Activated CD8-positive, alpha-beta memory T cell treated with anti-CD3 and anti-CD28 coated beads, Interleukin-2, amount 50 U/mL, for 1 hour (primary cell): ENCODE results near the gene LRFN2.

Experiments
- DNase-seq: peaks from one replicate; pipeline ENCODE4 v3.0.0-alpha.2; 2020; ENCODE audit errors: extremely low read depth

The LRFN2 gene

GRCh38 chr6:40378725-40379074, 208.5 kb downstream of the LRFN2 start:
- DNase-seq = no peak

GRCh38 chr6:40378071-40378724, 209.0 kb downstream of the LRFN2 start:
- no peak for DNase-seq

- no peak for DNase-seq
These were observed 209.9 kb downstream of the LRFN2 start for GRCh38 chr6:40377173-40377806.

DNA sequence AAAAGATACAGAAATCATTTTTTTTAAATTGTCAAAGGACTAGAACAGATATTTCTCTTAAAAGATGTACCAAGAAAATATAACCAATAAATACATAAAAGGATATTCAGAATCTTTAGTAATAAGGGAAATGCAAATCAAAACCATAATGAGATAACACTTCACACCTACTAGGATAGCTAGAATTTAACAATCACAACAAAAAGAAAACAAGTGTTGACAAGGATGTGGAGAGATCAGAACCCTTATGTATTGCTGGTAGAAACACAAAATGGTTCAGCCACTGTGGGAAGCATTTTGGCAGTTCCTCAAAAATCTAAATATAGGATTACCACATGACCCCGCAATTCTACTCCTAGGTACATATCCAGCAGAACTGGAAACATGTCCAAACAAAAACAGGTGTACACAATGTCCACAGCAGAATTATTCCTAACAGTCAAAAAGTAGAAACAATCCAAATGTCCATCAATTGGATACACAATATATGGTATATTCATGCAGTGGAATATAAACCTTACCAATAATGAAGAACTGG, 211.0 kb downstream of the LRFN2 start:
- DNase-seq = no peak

DNA sequence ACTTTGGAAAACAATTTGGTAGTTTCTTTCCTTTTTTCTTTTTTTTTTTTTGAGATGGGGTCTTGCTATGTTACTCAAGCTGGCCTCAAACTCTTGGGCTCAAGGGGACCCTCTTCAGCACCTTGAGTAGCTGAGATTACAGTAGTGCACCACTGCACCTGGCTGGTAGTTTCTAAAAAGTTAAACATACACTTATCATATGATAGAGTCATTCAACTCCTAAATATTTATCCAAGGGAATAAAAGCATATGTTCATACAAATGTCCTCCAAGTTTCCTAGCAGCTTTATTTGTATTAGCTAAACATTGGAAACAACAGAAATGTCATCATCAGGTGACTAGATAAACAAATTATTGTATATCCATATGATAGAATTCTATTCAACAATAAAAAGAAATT, 213.9 kb downstream of the LRFN2 start:
- DNase-seq = no peak

DNA sequence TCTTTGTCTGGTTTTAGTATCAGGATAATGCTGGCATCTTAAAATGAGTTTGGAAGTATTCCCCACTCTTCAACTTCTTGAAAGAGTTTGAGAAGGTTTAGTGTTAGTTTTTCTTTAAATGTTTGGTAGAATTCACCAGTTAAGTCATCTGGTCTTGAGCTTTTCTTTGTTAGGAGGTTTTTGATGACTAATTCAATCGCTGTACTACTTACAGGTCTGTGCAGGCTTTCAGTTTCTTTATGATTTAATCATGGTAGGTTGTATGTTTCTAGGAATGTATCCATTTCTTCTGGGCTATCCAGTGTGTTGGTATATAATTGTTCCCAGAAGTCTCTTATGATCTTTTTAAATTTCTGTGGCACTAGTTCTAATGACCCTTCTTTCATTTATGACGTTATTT, 215.5 kb downstream of the LRFN2 start:
- no peak for DNase-seq

GRCh38 chr6:40371095-40371494, 216.1 kb downstream of the LRFN2 start:
- DNase-seq = no peak

- no peak for DNase-seq
These were observed 217.3 kb downstream of the LRFN2 start for GRCh38 chr6:40369891-40370290.

DNA sequence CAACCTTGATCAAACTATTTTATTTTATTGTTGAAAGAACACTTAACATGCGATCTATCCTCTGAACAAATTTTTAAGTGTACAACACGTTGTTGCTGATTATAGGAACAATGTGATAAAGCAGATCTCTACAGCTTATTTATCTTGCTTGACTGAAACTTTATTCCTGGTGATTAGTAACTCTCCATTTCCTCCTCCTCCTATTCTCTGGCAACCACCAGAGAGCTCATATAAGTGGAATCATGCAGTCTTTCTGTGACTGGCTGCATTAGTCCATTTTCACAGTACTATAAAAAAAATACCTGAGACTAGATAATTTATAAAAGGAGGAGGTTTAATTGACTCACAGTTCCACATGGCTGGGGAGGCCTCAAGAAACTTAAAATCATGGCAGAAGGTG, 218.1 kb downstream of the LRFN2 start:
- no peak for DNase-seq

DNA sequence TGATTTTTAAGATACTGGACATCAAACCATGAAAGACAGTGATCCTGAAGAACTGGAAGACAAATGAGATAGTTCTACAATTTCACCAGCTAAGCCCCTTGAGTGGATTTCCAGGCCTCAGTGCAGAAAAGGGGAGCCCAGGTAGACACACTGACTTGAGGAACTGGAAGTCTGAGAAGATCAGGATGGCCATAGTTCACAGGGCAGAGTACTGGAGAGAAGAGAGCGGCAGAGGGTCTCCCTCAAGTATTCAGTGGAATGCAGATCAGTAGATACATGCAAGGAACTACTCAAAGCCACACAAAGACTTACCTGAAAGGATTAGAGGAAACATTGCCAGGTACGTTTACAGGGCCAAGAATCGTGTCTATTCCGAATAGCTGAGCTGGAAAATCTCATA, 224.3 kb downstream of the LRFN2 start:
- DNase-seq = no peak

GRCh38 chr6:40359808-40360207, 227.4 kb downstream of the LRFN2 start:
- no peak for DNase-seq

DNA sequence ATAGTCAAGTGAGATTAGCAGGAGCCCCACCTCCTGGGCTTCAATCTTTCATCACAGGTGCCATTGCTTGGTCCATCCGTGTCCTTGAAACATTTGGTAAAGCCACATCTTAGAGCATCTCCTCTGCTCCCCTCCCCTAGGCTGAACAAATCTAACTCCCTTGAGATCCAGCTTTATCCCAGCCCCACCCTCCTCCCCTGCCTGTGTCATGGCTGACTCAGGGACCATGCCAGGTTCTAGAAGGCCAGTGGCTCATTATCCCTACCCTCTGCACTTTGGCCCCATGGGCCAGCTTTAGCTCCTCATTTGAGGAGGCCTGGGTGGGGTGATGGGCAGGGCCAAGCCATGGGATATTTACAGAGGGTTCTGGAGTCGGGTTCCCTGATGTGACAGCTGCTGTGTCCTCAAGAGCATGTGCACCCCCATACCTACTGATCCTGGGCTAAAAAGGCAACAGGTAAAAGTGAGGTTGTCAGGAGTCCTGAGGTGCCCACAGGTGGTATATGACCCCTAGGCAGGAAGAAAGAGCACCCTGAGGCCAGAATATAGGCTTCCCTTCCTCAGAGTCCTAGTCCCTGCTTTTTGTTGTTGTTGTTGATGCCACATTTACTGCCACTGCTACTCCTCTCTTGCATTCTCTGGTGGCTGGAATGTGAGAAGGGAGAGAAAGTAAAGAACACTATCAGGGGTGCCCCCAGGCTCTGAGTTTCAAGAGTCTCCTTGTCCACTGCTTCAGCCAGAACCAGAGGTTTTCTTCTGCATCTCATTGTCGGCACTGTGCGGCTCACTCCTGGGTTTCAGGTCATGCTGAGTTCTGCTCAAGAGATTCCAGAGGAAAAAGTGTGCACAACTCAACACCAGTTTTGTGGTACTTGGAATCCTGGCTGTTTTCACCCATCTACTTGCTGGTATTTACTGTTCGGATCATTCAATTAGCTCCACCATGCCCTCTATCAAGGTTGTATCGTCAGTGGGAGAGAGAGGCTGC, 228.4 kb downstream of the LRFN2 start:
- DNase-seq = no peak

DNA sequence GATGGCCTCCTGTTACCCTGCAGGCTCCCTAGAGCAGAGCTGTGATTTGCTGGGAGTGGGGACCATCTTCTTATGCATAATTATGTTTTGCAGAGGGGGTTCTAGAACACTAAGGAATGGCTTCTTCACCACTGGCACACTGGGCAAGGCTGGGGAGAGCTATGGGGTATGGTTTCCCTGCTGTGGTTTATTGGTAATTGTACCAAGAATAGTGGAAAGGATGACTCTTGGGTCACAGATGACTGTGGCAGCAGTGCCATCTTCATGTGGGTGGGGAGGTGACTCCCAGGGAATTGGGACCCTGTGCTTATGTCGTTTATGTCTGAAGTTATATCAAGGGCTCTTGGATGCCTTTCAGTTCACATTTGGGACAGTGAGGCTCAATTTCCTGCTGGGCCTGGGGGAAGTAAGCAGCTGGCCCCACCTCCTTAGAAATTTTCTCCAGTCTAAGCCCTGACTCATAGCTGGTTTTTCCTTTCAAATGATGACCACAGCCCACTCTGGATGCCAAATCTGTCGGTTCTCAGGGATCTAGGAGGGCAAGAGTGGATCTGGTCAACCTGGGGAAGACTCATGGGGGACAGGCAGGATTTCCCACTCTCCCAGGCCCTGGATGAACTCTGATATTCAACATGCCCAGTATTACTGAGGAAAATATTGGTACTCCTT, 230.8 kb downstream of the LRFN2 start:
- DNase-seq = no peak

DNA sequence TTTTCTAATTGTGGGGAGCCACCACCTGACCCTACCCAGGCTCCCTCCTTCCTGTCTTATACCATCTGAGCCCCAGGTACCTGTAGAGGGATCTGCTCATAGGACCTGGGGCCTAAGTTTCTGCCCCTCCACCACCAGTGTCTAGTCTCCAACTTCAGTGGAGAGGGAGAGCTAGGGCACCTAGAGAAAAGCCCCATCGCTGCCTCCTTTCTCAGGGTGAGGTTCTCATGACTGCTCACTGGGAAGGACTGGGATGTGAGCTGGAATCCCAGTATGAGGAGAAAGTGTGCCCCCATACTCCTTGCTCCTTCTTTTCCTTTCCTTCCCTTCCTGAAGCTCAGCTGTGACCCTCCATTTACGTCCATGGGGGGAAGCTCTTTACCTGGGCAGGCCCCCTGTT, 231.6 kb downstream of the LRFN2 start:
- DNase-seq = no peak

DNA sequence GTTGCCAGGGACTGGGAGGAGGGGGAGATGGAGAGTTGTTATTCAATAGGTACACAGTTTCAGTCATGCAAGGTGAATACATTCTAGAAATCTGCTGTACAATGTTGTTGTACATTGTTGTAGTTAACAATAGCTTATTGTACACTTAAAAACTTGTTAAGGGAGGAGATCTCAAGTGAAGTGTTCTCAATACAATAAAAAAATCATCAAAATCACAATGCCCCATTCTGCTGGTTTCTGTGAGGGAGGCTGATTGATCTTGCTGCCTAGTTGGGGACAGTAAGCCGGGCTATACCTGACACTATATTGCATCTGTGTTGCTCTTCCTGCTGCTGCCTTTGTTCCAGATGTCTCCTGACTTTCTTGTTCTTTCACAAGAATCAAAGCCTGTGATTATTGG, 232.1 kb downstream of the LRFN2 start:
- no peak for DNase-seq

DNA sequence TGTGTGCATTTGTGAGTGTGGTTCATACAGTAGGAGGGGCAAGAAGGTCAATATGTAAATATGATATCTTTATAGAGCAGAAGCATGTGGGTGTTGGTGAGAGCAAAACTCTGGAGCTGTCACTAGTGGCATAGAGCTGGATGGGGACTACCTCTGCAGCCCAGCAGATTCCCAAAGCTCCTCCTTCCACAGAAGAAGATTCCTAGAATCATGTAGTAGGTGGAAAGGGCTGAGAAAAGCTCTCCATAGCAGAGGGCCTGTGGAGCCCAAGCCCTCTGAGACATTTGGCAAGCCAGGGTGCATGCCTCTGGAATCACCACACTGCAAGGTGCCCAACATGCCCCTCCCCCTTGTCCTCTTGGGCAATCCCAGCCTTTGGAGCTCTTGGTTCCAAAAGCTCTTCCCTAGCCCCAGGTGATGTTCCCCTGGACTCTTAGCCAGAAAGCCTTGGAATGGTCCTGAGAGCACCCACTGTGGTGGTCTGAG, 233.2 kb downstream of the LRFN2 start:
- DNase-seq = no peak

GRCh38 chr6:40353197-40353966, 233.8 kb downstream of the LRFN2 start:
- no peak for DNase-seq

DNA sequence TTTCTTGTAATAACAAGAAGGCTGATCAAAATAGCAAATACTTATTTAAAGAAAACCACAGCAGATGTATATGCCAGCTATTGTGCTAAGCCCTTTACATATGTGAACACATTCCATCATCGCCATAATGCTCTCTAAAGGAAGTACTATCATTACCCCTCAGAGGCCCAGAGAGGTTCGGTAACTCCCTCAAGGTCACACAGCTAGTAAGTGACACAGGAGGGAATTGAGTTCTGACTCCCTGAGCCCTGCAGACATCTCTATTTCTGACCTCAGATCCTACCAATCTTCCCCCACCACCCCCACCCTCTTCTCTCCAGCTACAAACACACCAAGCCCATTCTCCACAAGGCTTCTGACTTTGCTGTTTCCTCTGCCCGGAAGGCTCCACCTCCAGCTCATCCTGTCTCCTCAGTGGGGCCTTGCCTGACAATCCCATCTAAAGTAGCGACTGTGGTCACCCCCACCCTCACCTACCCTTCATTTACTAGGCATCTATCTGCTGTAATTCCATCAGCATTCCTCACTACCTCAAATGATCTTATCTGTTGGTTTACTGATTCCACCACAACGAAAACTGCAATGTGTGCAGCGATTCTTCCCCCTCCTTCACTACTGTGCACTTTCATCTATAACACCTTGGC, 234.5 kb downstream of the LRFN2 start:
- no peak for DNase-seq

DNA sequence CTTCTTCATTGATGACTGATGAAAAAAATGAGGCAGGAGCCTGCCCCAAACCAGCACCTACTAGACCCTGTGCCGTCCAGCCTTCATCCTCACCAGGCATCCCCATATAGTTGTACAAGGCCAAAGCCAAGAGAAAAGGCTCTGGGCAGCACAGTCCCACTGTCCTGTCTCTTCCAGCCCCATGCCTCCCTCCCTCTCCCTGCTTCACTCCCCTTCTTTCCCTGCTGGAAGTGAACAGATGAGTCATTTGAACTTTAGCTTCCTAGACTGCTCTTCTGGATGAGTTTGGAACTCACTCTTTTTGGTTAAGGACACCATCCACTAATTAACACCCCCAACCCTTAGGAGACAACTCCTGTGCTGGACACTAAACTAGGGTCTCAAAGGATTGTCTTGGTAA, 235.2 kb downstream of the LRFN2 start:
- no peak for DNase-seq

- DNase-seq = no peak
These were observed 236.4 kb downstream of the LRFN2 start for GRCh38 chr6:40350747-40351217.
